HepG2 (cell line): ENCODE results near the gene EPG5. TPM values are rescaled to one million over a fixed set of nuclear protein-coding genes. Genes with fewer than 3 reads are reported as not detected.

Source experiments
- ATAC-seq: fragments of 200-7000 bp; cut with Tn5 transposase; 3 replicates; pipeline ENCODE4 v1.9.1; 2020; ENCODE audit warnings: mild to moderate bottlenecking, moderate library complexity
- BruUV-seq: library from RNA; stranded (reverse); fragments of 400-500 nt; replicated peaks from 2 replicates; lab custom pipeline; 2021; lab: Mats Ljungman, UMichigan
- CTCF ChIA-PET: fragments of 300-600 bp; formaldehyde crosslinking; extraction: SDS; loops from one replicate; lab custom pipeline; 2021; ENCODE audit warnings: low total read pairs, inconsistent platforms, low intra/inter-chr PET ratio; lab: Yijun Ruan, JAX
- POLR2A ChIA-PET: fragments of 350-600 bp; sonication (Branson Sonifier 250); formaldehyde crosslinking; loops from one replicate; lab custom pipeline; 2020; ENCODE audit warnings: antibody characterized with exemption, inconsistent platforms; lab: Yijun Ruan, JAX
- DNase-seq: peaks from one replicate; pipeline ENCODE4 v3.0.0-alpha.2; 2015; ENCODE audit warnings: low spot score
- FAIRE-seq: peaks from 3 replicates; lab custom pipeline; 2011; peaks lifted over from hg19 to GRCh38; lab: Jason Lieb, UNC
- H2AFZ ChIP-seq: one replicate; pipeline ENCODE4 v1.6.1; 2011; ENCODE audit warnings: low read length, inconsistent platforms
- H3K27ac ChIP-seq: fragments of 300-600 bp; 3 replicates; pipeline ENCODE4 v1.8.0; 2011; ENCODE audit warnings: mixed run types, mild to moderate bottlenecking, mixed read lengths, low read length, inconsistent platforms; ENCODE audit not compliant: insufficient read depth; ENCODE audit errors: extremely low read length
- H3K27me3 ChIP-seq, 2 experiments: fragments of 200-600 bp in 1 of 2; 2 replicates in 1 of 2; 3 replicates in 1 of 2; pipeline versions ENCODE4 v1.6.0 to v1.8.0; 2011; ENCODE audit warnings: low read length in 2 of 2, mild to moderate bottlenecking in 2 of 2, moderate library complexity in 2 of 2, inconsistent platforms in 1 of 2; ENCODE audit not compliant: insufficient read depth in 2 of 2, control insufficient read depth in 1 of 2
- H3K36me3 ChIP-seq, 2 experiments: fragments of 200-600 bp in 1 of 2; replicated peaks in 1 of 2; 2 replicates in 1 of 2; 3 replicates in 1 of 2; pipeline versions ENCODE4 v1.5.1 to v1.8.0; 2011; ENCODE audit warnings: low read length in 2 of 2, inconsistent platforms in 1 of 2; ENCODE audit not compliant: insufficient read depth in 2 of 2, control insufficient read depth in 1 of 2
- H3K4me1 ChIP-seq: 2 replicates; pipeline ENCODE4 v1.5.1; 2012; ENCODE audit warnings: low read length, inconsistent platforms; ENCODE audit not compliant: insufficient read depth
- H3K4me2 ChIP-seq: 2 replicates; pipeline ENCODE4 v1.6.0; 2011; ENCODE audit warnings: low read depth, low read length, inconsistent platforms
- H3K4me3 ChIP-seq, 3 experiments: fragments of 200-600 bp in 1 of 3; sonication (generic), shearing (Covaris generic) in 1 of 3; replicated peaks in 1 of 3; 2 replicates each; pipeline ENCODE4 v1.5.1; 2011 to 2016; ENCODE audit warnings: low read length in 3 of 3, inconsistent platforms in 2 of 3, low read depth in 2 of 3, mild to moderate bottlenecking in 2 of 3, control low read depth in 1 of 3, mixed read lengths in 1 of 3; ENCODE audit not compliant: insufficient read depth in 1 of 3
- H3K79me2 ChIP-seq: one replicate; pipeline ENCODE4 v1.6.1; 2011; ENCODE audit warnings: low read length, inconsistent platforms; ENCODE audit not compliant: insufficient read depth
- H3K9ac ChIP-seq: 2 replicates; pipeline ENCODE4 v1.6.0; 2011; ENCODE audit warnings: mild to moderate bottlenecking, low read depth, low read length, inconsistent platforms; ENCODE audit not compliant: insufficient read depth
- H3K9me3 ChIP-seq: 2 replicates; pipeline ENCODE4 v1.5.1; 2012; ENCODE audit warnings: mild to moderate bottlenecking, low read length
- H4K20me1 ChIP-seq: 2 replicates; pipeline ENCODE4 v1.6.0; 2011; ENCODE audit warnings: inconsistent platforms, mild to moderate bottlenecking, low read length, moderate library complexity; ENCODE audit not compliant: insufficient read depth
- AGO1 ChIP-seq: fragments of 200-400 bp; formaldehyde crosslinking; IDR thresholded peaks from 2 replicates; pipeline ENCODE4 v1.6.1; 2017; ENCODE audit warnings: mild to moderate bottlenecking, low read depth, low read length, moderate library complexity; ENCODE audit not compliant: poor library complexity, severe bottlenecking
- GMEB2 ChIP-seq: IDR thresholded peaks from 2 replicates; pipeline ENCODE4 v1.6.1; 2016; ENCODE audit warnings: missing biosample characterization, missing genetic modification reagents, low read depth
- GRHL1 ChIP-seq: sonication (generic); formaldehyde crosslinking; conservative IDR thresholded peaks from 2 replicates; pipeline ENCODE4 v1.8.0; 2022; ENCODE audit warnings: missing genetic modification reagents
- HDAC2 ChIP-seq: sonication (generic); formaldehyde crosslinking; IDR thresholded peaks from 2 replicates; pipeline ENCODE4 v1.4.0; 2020; ENCODE audit warnings: missing genetic modification reagents
- KAT7 ChIP-seq: IDR thresholded peaks from 2 replicates; pipeline ENCODE4 v1.6.1; 2018; ENCODE audit warnings: borderline replicate concordance, missing compliant biosample characterization
- KLF16 ChIP-seq, 2 experiments: sonication (generic) in 1 of 2; formaldehyde crosslinking in 1 of 2; IDR thresholded peaks; 2 replicates each; pipeline versions ENCODE4 v1.6.1 to v1.8.0; 2016 to 2023; ENCODE audit warnings: missing genetic modification reagents in 2 of 2, missing compliant biosample characterization in 1 of 2
- MEIS2 ChIP-seq: sonication (generic); formaldehyde crosslinking; IDR thresholded peaks from 2 replicates; pipeline ENCODE4 v1.9.0; 2021; ENCODE audit warnings: mild to moderate bottlenecking, missing genetic modification reagents
- MXI1 ChIP-seq: IDR thresholded peaks from 3 replicates; pipeline ENCODE4 v1.6.1; 2012; ENCODE audit warnings: low read depth, low read length, inconsistent platforms, borderline replicate concordance
- POLR2G ChIP-seq: fragments of 200-400 bp; formaldehyde crosslinking; IDR thresholded peaks from 2 replicates; pipeline ENCODE4 v1.6.1; 2018; ENCODE audit warnings: mild to moderate bottlenecking, low read depth, low read length, moderate library complexity
- RFXANK ChIP-seq: IDR thresholded peaks from 2 replicates; pipeline ENCODE4 v1.6.1; 2016
- TEAD2 ChIP-seq: sonication (generic); formaldehyde crosslinking; IDR thresholded peaks from 2 replicates; pipeline ENCODE4 v1.9.0; 2021; ENCODE audit warnings: missing genetic modification reagents
- ZMAT5 ChIP-seq: sonication (generic); formaldehyde crosslinking; IDR thresholded peaks from 2 replicates; pipeline ENCODE4 v1.5.0; 2020; ENCODE audit warnings: mild to moderate bottlenecking, low read depth, missing genetic modification reagents, borderline replicate concordance
- ZNF207 ChIP-seq: fragments of 450-650 bp; IDR thresholded peaks from 2 replicates; pipeline ENCODE4 v1.6.1; 2016; ENCODE audit warnings: antibody characterized with exemption, borderline replicate concordance
- ZNF337 ChIP-seq: sonication (generic); formaldehyde crosslinking; IDR thresholded peaks from 2 replicates; pipeline ENCODE4 v1.5.1; 2020; ENCODE audit warnings: missing genetic modification reagents, low read depth, mild to moderate bottlenecking, borderline replicate concordance
- ZNF431 ChIP-seq: sonication (generic); formaldehyde crosslinking; IDR thresholded peaks from 2 replicates; pipeline ENCODE4 v1.9.0; 2022; ENCODE audit warnings: missing genetic modification reagents, low read depth, mild to moderate bottlenecking, borderline replicate concordance
- ZNF503 ChIP-seq: sonication (generic); formaldehyde crosslinking; IDR thresholded peaks from 2 replicates; pipeline ENCODE4 v1.4.0; 2020; ENCODE audit warnings: missing genetic modification reagents
- ZNF749 ChIP-seq: sonication (generic); formaldehyde crosslinking; IDR thresholded peaks from 2 replicates; pipeline ENCODE4 v1.8.0; 2022; ENCODE audit warnings: mild to moderate bottlenecking, missing genetic modification reagents, moderate library complexity, borderline replicate concordance
- WGBS: methylation state at CpG from one replicate; pipeline ENCODE4 v1.1.6; 2017; ENCODE audit warnings: low lambda C conversion rate; 5-methylcytosine and 5-hydroxymethylcytosine counted together
- in situ Hi-C: cut with HindIII; loops from 2 replicates; pipeline ENCODE4 v1.10.0; 2017; ENCODE audit warnings: low pct_unique_long_range_greater_than_20kb; ENCODE audit not compliant: extremely low pct_ligation_motif_present
- intact Hi-C: fragments of 100-400 bp; cut with micrococcal nuclease; formaldehyde crosslinking; loops from one replicate; pipeline ENCODE4 v1.10.0; 2022; ENCODE audit not compliant: unreplicated experiment
- polyA plus RNA-seq, 8 experiments: library from polyadenylated mRNA; depleted of rRNA in 3 of 8; stranded (reverse) in 7 of 8; unstranded in 1 of 8; fragments of >200 nt; fragmentation: Illumina TruSeq in 4 of 8; extraction: Trizol in 4 of 8; gene quantifications; 2 replicates each; pipeline versions ENCODE4 v1.2.1 to v1.2.3, GENCODE V29; 2011 to 2016; ENCODE audit warnings: low read depth in 4 of 8, missing spikeins in 1 of 8, mixed read lengths in 1 of 8; ENCODE audit not compliant: insufficient read depth in 1 of 8
- total RNA-seq, 5 experiments: library from RNA; depleted of rRNA; stranded (reverse); fragments of >200 nt; fragmentation: Illumina TruSeq; extraction: Trizol; gene quantifications; 2 replicates each; pipeline ENCODE4 v1.2.3, GENCODE V29; 2016; ENCODE audit warnings: low read depth in 1 of 5

Gene EPG5
- total and polyA plus RNA-seq, 2 of the 13 experiments (the other 11 are each of a cell fraction or from before 2014, with no cell fraction given) = 6.7 to 9.3 TPM

- no peak for TF ChIP-seq ZNF503 (CRISPR knock-in tag)
These were observed 76.5 kb downstream of the EPG5 start (continued) for GRCh38 chr18:45890606-45891005.

GRCh38 chr18:45889419-45890064 lies 77.6 kb downstream of the EPG5 start:
- no peaks in the 10 kb centered on the region for H3K79me2 ChIP-seq
- H3K9ac ChIP-seq = no peak overlapping the region
- no peak overlapping the region for H3K4me2 ChIP-seq
- ATAC-seq = no peak
- H2AFZ ChIP-seq = no peak overlapping the region
- H3K4me3 ChIP-seq = no peak overlapping the region
- TF ChIP-seq MXI1 (no peak), GRHL1 (CRISPR knock-in tag) (no peak), GMEB2 (no peak), ZMAT5 (CRISPR knock-in tag) (no peak), ZNF431 (CRISPR knock-in tag) (no peak), ZNF207 (no peak), MEIS2 (CRISPR knock-in tag) (no peak), KAT7 (CRISPR knock-in tag) (no peak), TEAD2 (no peak), RFXANK (no peak), AGO1 (no peak), HDAC2 (CRISPR knock-in tag) (no peak), ZNF337 (CRISPR knock-in tag) (no peak), ZNF749 (CRISPR knock-in tag) (no peak), POLR2G (no peak), KLF16 (CRISPR knock-in tag; IDR thresholded peaks at IDR 0.05) (no peak)
- no peaks in the 10 kb centered on the region for H3K27me3 ChIP-seq
- in situ Hi-C loops (no loop called here), intact Hi-C loops (loop anchor here (10.0 kb wide), 1 partner anchor 165 kb away; the partner anchor contains the start of gene SLC14A1)
- no peaks in the 10 kb centered on the region for H4K20me1 ChIP-seq
- H3K27ac ChIP-seq = no peak overlapping the region
- ChIA-PET POLR2A (no interaction called here), CTCF (no interaction called here)
- no TSS peak for BruUV-seq
- H3K36me3 ChIP-seq = peaks cover 2 to 19% of the 10 kb centered on the region in 2 experiments
- no peaks in the 10 kb centered on the region for H3K9me3 ChIP-seq
- DNase-seq = no peak
- no peaks in the 10 kb centered on the region for H3K4me1 ChIP-seq
- 96% methylated on average over 3 of the region's 3 CpGs for WGBS
- no peak for FAIRE-seq
